PC-9 (cell line): ENCODE measurements around the gene NUP107.

ENCODE experiments used
- EZH2 ChIP-seq: fragments of 200-600 bp; sonication (generic); IDR thresholded peaks from 2 replicates; pipeline ENCODE4 v1.8.0; 2017; ENCODE audit warnings: antibody characterized with exemption, low read depth
- TF ChIP-seq, protein P1 (sequence below): fragments of 200-600 bp; sonication (generic); conservative IDR thresholded peaks from 2 replicates; pipeline ENCODE4 v1.6.1; 2017; ENCODE audit warnings: mixed run types, antibody characterized with exemption, mild to moderate bottlenecking, moderate library complexity

DNA sequence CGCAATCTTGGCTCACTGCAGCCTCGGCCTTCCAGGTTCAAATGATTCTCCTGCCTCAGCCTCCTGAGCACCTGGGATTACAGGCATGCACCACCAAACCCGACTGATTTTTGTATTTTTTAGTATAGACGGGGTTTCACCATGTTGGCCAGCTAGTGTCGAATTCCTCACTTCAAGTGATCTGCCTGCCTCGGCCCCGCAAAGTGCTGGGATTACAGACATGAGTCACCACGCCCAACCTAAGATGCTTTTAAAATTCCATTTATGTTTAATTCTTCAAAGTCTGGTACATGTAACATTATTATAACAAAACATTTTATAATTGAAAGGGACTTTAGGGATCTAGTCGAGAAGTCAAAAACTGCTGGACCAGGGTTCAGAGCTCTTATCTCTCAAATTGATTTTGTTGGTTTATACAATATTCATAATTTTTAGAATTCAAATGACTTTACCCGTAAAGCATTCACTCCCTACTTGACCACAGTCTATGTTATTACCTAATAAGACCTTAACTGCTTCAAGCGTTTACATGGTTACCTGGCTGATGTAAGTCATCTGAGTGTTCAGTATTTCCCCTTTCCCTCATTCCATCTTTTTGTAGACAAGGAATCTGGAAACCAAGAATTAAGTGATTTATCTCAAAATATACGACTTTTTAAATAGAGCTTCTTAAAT, 47.9 kb upstream of the NUP107 start:
- TF ChIP-seq EZH2, result no peak
- TF ChIP-seq, protein P1, sequence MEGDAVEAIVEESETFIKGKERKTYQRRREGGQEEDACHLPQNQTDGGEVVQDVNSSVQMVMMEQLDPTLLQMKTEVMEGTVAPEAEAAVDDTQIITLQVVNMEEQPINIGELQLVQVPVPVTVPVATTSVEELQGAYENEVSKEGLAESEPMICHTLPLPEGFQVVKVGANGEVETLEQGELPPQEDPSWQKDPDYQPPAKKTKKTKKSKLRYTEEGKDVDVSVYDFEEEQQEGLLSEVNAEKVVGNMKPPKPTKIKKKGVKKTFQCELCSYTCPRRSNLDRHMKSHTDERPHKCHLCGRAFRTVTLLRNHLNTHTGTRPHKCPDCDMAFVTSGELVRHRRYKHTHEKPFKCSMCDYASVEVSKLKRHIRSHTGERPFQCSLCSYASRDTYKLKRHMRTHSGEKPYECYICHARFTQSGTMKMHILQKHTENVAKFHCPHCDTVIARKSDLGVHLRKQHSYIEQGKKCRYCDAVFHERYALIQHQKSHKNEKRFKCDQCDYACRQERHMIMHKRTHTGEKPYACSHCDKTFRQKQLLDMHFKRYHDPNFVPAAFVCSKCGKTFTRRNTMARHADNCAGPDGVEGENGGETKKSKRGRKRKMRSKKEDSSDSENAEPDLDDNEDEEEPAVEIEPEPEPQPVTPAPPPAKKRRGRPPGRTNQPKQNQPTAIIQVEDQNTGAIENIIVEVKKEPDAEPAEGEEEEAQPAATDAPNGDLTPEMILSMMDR, result no peak
